ENCODE data around the gene ATG4D.

GRCh38 chr19:10600149-10600548, 56.4 kb downstream of the ATG4D start:
- TF ChIP-seq GATA2 (IDR thresholded peaks at IDR 0.05; ENCODE audit: low read depth, low read length) (no peak), GATA3 (IDR thresholded peaks at IDR 0.05; ENCODE audit: low read depth, low read length) (no peak)

Measured in SH-SY5Y (cell line).